NT2/D1 (cell line): Measurements from ENCODE around the gene TNPO3.
A peak's percentile ranks its signal among the peaks of the same experiment; 100 is the strongest.
"Not testable (repeated sequence)": the region's sequence is repeated elsewhere in the genome, so short reads cannot be mapped to it uniquely, and the experiment has no call there.

ENCODE experiments used
- DNase-seq: peaks from one replicate; pipeline ENCODE4 v3.0.0-alpha.2; 2011; ENCODE audit warnings: low read depth, low spot score
- H3K27me3 ChIP-seq: 2 replicates; pipeline ENCODE4 v1.6.0; 2011; ENCODE audit warnings: mild to moderate bottlenecking; ENCODE audit not compliant: insufficient read length, insufficient read depth
- H3K36me3 ChIP-seq: 2 replicates; pipeline ENCODE4 v1.6.1; 2011; ENCODE audit warnings: mild to moderate bottlenecking, low read length, mixed read lengths; ENCODE audit not compliant: insufficient read depth, insufficient read length
- H3K4me1 ChIP-seq: 2 replicates; pipeline ENCODE4 v1.5.1; 2011; ENCODE audit not compliant: insufficient read depth, insufficient read length
- H3K4me3 ChIP-seq: 2 replicates; pipeline ENCODE4 v1.5.1; 2011; ENCODE audit warnings: low read depth; ENCODE audit not compliant: insufficient read length
- H3K9ac ChIP-seq: 2 replicates; pipeline ENCODE4 v1.6.0; 2011; ENCODE audit warnings: low read depth; ENCODE audit not compliant: insufficient read length
- H3K9me3 ChIP-seq: 2 replicates; pipeline ENCODE4 v1.5.1; 2011; ENCODE audit warnings: mild to moderate bottlenecking, low read length; ENCODE audit not compliant: insufficient read depth
- SUZ12 ChIP-seq: IDR thresholded peaks from 2 replicates; pipeline ENCODE4 v1.6.1; 2011; ENCODE audit not compliant: insufficient read length, insufficient read depth; ENCODE audit errors: extremely low read depth
- YY1 ChIP-seq: IDR thresholded peaks from 2 replicates; pipeline ENCODE4 v1.6.1; 2011; ENCODE audit not compliant: insufficient read length, insufficient read depth
- ZNF274 ChIP-seq: IDR thresholded peaks from 2 replicates; pipeline ENCODE4 v1.6.1; 2011; ENCODE audit warnings: mild to moderate bottlenecking, low read depth, low read length

The TNPO3 gene

DNA sequence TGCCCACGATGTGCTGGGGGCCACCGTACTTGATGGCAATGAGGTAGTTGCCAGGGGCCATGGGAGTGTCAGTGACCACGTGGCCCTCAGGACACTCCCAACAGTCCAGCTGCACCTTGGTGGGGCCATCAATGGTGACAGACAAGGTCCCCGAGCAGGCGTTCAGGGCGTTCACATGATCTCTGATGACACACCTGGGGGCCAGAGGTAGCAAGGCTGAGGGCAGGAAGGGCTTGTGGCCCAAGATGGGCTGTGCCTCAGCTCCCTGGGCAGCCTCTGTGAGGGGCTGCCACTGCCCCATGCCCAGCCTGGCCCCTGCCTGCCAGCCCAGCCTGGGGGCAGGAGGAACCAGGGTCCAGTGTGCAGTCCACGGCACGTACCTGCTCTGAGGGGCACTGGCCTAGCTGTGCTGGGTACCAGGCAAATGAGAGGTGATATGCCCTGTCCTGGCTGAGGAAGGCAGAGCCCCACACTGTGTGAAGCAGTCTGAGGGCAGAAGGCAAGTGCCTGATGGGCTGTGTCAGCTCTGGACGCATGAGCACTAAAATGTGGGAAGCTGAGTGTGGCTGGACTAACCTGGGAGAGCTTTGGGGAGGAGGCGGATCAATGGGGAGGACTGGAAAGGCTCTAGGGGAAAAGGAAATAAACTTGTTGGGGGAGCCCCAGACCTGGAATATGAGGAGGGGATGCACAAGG is 140.9 kb downstream of the TNPO3 start:
- H3K9ac ChIP-seq: no peak overlapping the region

DNA sequence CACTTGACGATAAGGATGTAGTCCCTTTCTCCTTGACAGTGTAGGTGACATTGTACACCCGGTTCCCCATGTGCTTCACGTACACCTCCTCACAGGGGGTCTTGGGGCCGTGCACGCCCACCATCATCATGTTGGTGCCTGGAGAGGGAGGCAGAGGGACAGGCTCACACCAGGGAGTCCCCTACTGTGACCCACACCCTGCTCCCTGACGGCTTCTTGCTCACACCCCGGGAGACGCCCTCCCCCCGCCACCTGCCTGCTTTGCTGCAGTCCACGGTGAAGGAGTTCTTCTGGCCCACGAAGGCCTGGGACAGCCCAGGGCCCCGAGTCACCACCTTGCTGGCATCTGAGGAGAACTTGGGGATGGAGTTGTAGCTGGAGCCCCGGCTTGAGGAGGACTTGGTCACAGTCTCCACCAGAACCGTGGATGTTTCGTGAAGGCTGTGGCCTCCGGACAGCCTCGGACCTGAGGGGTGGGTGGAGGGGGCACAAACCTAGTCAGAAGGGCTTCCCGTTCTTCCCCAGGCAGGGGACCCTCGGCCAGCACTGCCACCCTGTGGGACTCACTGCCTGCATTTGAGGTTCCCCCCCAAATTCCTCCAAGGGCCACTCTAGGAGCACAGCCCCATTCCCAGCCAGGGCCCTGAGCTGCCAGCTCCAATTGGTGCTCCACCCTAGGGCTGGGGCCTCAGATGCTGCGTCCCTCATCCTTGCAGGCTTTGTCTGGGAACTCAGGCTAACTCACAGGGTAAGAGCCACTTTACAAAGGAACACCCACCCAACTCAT is 142.0 kb downstream of the TNPO3 start:
- H3K9me3 ChIP-seq, H3K9ac ChIP-seq, H3K36me3 ChIP-seq, H3K27me3 ChIP-seq, H3K4me3 ChIP-seq, H3K4me1 ChIP-seq, DNase-seq: not testable (repeated sequence)

More for the DNA sequence above, 140.9 kb downstream of the TNPO3 start:
- TF ChIP-seq SUZ12: no peak
- no peak for TF ChIP-seq ZNF274
- TF ChIP-seq YY1: no peak
- no peak for DNase-seq
- Histone ChIP-seq H3K27me3 (no peaks in the 10 kb centered on the region), H3K4me3 (no peak overlapping the region), H3K9me3 (no peaks in the 10 kb centered on the region), H3K4me1 (peaks cover 8% of the 10 kb centered on the region), H3K36me3 (no peaks in the 10 kb centered on the region)

DNA sequence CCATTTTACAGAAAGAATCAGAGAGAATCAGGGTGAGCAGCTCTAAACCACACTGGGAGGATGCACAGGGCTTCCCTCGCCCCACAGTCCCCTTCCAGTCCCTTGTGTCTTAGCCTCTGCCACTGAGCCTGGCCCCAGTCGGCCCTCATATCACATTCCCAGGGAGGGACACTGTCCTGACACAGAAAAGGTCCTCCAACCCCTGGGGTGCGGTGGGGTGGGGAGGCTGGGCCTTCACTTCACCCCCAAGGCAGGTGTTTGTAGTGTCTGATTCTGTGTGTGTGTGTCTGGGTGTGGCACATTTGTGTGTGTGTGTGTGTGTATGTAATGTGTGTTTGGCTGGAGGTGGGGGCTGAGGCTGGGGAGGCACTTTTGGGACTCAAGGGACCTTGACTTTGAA is 142.6 kb downstream of the TNPO3 start:
- Histone ChIP-seq H3K9ac (peak overlapping the region; percentile 85), H3K4me3 (no peak overlapping the region), H3K36me3 (peaks cover 1% of the 10 kb centered on the region), H3K27me3 (no peaks in the 10 kb centered on the region), H3K4me1 (peaks cover 8% of the 10 kb centered on the region), H3K9me3 (no peaks in the 10 kb centered on the region)
- TF ChIP-seq YY1 (no peak), SUZ12 (no peak), ZNF274 (no peak)
- no peak for DNase-seq

DNA sequence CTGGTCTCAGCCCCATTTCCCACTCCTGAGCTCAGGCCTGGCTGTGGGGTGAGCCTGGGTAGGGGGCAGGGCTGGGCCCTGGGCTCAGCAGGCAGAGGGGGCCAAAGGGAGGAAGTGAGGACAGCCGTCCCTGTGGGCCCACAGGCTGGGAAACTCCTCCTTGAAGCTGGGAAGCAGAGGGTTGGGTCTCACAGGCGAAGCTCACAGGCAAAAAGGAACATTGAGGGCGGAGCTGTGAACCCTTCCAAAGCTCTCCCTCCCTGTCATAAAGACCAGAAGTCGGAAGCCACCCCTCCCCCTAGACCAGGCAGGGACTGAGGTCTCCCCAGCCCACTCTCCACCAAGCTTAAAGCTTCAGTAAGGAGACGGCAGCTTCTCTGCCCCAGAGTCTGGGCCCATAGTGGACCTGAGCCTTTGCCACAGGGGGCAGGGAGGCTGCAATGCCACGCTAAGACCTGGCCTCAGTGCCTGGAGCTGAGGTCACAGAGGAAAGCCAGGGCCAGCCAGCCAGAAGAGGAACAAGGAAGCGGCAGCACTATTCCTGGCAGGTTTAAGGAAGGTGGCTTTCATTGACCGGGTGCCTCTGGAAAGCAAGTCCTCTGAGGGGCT is 143.4 kb downstream of the TNPO3 start:
- Histone ChIP-seq H3K9me3 (no peaks in the 10 kb centered on the region), H3K27me3 (no peaks in the 10 kb centered on the region), H3K4me1 (peaks cover 8% of the 10 kb centered on the region), H3K9ac (peak overlapping the region; percentile 85), H3K4me3 (peak overlapping the region; percentile 19), H3K36me3 (peaks cover 7% of the 10 kb centered on the region)
- no peak for TF ChIP-seq YY1
- TF ChIP-seq SUZ12: no peak
- TF ChIP-seq ZNF274: no peak
- peak; percentile 58 for DNase-seq

DNA sequence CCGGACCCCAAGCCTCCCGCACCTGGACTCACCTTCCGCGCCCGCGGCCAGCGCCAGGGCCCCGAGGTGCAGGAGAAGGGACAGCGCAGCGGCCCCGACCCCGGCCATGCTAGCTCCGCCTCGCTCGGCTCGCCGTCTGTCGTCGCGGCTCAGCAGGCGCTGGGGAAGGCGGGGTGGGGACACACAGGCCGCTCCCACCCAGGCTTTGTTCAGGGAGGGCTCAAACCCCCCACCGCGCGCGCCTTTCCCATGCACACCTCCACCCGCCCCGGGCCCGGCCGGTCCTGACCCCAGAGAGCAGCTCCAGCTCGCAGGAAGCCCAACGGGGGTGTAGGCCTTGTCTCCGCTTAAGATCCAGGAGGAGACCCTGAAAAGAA is 144.4 kb downstream of the TNPO3 start, which contains the start of gene KCP:
TSS of gene KCP (minus strand) at position 141 of the 377 bp plus-strand sequence. CDS start at position 108, 33 bp downstream.
- Histone ChIP-seq H3K4me3 (peak within 1 kb of the TSS; percentile 68), H3K9ac (peak within 1 kb of the TSS; percentile 85), H3K36me3 (peaks cover 14% of the 10 kb centered on the region), H3K9me3 (no peaks in the 10 kb centered on the region), H3K4me1 (peaks cover 8% of the 10 kb centered on the region), H3K27me3 (no peaks in the 10 kb centered on the region)
- no peak for TF ChIP-seq SUZ12
- no peak for TF ChIP-seq YY1
- TF ChIP-seq ZNF274: no peak
- DNase-seq: no peak

DNA sequence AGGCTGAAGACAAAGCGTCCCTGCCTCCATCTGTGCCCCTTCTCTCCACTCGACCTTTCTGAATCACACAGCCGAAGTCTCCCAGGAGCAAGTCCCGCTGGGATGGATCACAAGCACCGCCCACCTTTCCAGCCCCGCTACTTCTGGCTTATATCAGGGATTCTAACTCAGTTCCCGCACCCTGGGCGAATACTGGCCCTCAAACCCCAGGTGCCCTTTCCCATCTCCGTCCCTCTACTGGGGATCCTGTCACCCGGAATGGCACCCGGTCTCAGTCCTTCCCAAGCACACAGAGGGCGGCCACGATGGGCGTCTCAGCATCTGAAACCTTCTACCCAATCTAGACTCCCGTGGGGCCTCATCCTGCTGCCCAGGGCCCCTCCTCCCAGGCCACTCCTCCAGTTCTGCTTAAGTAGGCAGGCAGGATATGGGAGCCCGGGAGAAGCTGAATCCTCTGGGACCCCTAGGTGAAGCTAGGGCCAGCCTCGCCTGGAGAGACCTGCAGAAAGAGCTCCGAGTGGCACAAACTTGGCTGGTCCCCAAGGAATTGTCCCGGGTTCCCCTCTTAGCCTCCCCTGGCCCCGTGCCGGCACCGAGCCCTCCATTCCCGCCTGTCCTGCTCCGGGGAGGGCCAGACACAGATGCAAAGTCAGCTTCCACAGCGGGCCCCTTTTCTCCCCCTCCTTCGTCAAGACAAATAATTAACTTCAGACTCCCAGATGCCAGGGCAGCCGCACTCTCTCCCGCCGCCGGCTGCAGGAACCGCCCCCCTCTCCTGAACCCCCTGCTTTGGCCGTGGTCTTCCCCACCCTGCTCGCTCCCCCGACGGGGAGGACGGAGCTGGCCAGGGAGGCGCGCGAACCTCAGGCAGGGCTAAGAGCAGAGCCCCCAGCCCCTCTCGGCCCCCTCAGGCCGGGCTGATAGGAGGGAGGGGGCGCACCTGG is 145.0 kb downstream of the TNPO3 start:
- DNase-seq: no peak
- H3K4me3 ChIP-seq: peak overlapping the region; percentile 68

More for the DNA sequence above, 145.0 kb downstream of the TNPO3 start:
- Histone ChIP-seq H3K27me3 (no peaks in the 10 kb centered on the region), H3K4me1 (peaks cover 8% of the 10 kb centered on the region), H3K9ac (peak overlapping the region; percentile 85), H3K36me3 (peaks cover 14% of the 10 kb centered on the region), H3K9me3 (no peaks in the 10 kb centered on the region)
- no peak for TF ChIP-seq ZNF274
- TF ChIP-seq SUZ12: no peak
